ENCODE data around the gene ADRB2.

DNA sequence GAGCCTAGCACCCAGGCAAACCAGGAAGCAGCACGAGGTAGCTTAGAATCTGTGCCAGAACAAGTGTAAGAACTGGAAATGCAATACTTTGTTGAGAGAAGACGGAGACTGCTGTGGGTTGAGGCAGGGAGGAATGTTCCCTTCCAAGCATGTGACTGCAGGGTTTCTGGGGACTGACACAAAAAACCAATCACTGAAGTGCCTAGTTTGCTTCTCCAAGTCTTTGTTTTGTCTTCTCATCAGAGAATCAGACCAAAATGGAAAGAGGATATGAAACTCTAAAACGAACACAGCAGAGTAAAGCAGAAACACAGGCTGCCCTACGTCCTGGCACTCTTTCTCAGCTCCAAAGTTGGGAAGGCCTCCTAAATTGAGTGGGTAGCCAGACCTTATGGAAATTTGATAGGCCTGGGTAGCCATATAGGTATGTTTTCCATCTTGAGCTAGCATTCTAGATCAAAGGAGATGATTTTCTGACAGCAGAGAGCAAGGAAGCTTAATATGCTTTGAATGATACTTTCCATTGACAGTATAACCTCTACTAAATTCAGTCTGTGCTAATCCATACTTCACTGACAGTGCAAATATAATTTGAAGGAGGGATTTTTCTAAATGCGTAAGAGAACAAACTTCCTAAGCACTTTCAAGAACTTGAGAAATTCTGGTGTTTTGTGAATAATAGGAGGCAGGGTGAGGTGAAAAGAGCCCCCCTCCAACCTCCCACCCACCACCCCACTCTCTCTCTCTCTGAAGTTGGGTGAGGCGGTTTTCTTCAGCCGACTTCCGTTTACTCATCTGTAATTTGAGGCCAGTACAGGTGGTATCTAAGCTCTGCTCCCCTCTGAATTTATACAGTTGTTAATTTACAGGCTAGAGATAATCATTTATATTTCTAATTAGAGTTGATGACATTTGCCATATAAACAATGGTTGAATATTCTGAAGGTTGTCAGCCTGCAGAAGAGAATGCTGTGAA lies 5.5 kb downstream of the ADRB2 start:
- TF ChIP-seq, protein P1, sequence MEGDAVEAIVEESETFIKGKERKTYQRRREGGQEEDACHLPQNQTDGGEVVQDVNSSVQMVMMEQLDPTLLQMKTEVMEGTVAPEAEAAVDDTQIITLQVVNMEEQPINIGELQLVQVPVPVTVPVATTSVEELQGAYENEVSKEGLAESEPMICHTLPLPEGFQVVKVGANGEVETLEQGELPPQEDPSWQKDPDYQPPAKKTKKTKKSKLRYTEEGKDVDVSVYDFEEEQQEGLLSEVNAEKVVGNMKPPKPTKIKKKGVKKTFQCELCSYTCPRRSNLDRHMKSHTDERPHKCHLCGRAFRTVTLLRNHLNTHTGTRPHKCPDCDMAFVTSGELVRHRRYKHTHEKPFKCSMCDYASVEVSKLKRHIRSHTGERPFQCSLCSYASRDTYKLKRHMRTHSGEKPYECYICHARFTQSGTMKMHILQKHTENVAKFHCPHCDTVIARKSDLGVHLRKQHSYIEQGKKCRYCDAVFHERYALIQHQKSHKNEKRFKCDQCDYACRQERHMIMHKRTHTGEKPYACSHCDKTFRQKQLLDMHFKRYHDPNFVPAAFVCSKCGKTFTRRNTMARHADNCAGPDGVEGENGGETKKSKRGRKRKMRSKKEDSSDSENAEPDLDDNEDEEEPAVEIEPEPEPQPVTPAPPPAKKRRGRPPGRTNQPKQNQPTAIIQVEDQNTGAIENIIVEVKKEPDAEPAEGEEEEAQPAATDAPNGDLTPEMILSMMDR (IDR thresholded peaks at IDR 0.05): no peak
- TF ChIP-seq POLR2A (IDR thresholded peaks at IDR 0.05): no peak
